ENCODE measurements around the gene TLK1. TPM values are rescaled to one million over a fixed set of nuclear protein-coding genes. Genes with fewer than 3 reads are reported as not detected.

The TLK1 gene
- total RNA-seq, 1 donor from 2014 or later = 50.2 TPM

DNA sequence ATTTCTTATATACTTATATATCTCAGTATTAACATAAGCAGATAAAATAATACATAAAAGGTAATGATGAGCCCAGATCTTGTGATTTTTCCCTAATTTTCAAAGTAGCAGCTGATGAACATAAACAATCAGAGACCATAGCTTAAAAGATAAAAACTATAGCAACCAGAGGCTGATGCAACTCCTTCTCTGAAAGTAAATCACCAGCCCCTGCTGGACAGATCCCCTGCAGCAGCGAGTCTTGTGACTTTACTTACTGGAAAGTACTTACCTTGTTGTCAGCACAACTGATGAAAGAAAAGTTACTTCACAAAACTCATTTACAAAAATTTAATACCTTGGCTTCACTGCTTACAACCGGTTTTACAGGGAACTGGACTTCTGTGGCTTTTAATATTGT lies 164.4 kb downstream of the TLK1 start:
- peaks cover 5% of the 10 kb centered on the region for H3K36me3 Mint-ChIP-seq (ENCODE audit: low read depth, unreplicated experiment)
- H3K27me3 ChIP-seq (ENCODE audit: insufficient read depth, low read length) = no peaks in the 10 kb centered on the region
- DNase-seq (ENCODE audit: low read depth) (no peak), FAIRE-seq (no peak)
- no peak overlapping the region for H3K4me2 ChIP-seq (ENCODE audit: low read length)
- TF ChIP-seq EZH2 (IDR thresholded peaks at IDR 0.05; ENCODE audit: insufficient read depth, low read length) = no peak
- TF ChIP-seq, protein P1, sequence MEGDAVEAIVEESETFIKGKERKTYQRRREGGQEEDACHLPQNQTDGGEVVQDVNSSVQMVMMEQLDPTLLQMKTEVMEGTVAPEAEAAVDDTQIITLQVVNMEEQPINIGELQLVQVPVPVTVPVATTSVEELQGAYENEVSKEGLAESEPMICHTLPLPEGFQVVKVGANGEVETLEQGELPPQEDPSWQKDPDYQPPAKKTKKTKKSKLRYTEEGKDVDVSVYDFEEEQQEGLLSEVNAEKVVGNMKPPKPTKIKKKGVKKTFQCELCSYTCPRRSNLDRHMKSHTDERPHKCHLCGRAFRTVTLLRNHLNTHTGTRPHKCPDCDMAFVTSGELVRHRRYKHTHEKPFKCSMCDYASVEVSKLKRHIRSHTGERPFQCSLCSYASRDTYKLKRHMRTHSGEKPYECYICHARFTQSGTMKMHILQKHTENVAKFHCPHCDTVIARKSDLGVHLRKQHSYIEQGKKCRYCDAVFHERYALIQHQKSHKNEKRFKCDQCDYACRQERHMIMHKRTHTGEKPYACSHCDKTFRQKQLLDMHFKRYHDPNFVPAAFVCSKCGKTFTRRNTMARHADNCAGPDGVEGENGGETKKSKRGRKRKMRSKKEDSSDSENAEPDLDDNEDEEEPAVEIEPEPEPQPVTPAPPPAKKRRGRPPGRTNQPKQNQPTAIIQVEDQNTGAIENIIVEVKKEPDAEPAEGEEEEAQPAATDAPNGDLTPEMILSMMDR (IDR thresholded peaks at IDR 0.05; ENCODE audit: insufficient read depth, low read depth, low read length) = no peak
- no peak overlapping the region for H3K9ac ChIP-seq (ENCODE audit: low read length)
- peaks cover 15% of the 10 kb centered on the region for H3K36me3 ChIP-seq (ENCODE audit: insufficient read depth, low read length)
- no peak overlapping the region for H3K4me3 ChIP-seq (ENCODE audit: insufficient read depth, low read depth, low read length)
- no peaks in the 10 kb centered on the region for H3K4me1 Mint-ChIP-seq (ENCODE audit: low read depth, unreplicated experiment)
- no peaks in the 10 kb centered on the region for H3K27me3 Mint-ChIP-seq (ENCODE audit: low read depth, unreplicated experiment)
- no peaks in the 10 kb centered on the region for H3K9me3 Mint-ChIP-seq (ENCODE audit: unreplicated experiment)
- H3K4me3 Mint-ChIP-seq (ENCODE audit: unreplicated experiment) = no peak overlapping the region
- H4K20me1 ChIP-seq (ENCODE audit: insufficient read depth, low read length) = peaks cover 4% of the 10 kb centered on the region
- H3K9me3 ChIP-seq (ENCODE audit: insufficient read depth, low read depth, low read length) = no peaks in the 10 kb centered on the region
- no peak overlapping the region for H3K27ac ChIP-seq (ENCODE audit: low read depth, low read length)
- no peak overlapping the region for H3K27ac Mint-ChIP-seq (ENCODE audit: unreplicated experiment)
- no peaks in the 10 kb centered on the region for H3K79me2 ChIP-seq (ENCODE audit: insufficient read depth, low read length)
- H3K4me1 ChIP-seq (ENCODE audit: insufficient read depth, low read length) = no peaks in the 10 kb centered on the region
- H2AFZ ChIP-seq (ENCODE audit: low read depth, low read length) = no peak overlapping the region

DNA sequence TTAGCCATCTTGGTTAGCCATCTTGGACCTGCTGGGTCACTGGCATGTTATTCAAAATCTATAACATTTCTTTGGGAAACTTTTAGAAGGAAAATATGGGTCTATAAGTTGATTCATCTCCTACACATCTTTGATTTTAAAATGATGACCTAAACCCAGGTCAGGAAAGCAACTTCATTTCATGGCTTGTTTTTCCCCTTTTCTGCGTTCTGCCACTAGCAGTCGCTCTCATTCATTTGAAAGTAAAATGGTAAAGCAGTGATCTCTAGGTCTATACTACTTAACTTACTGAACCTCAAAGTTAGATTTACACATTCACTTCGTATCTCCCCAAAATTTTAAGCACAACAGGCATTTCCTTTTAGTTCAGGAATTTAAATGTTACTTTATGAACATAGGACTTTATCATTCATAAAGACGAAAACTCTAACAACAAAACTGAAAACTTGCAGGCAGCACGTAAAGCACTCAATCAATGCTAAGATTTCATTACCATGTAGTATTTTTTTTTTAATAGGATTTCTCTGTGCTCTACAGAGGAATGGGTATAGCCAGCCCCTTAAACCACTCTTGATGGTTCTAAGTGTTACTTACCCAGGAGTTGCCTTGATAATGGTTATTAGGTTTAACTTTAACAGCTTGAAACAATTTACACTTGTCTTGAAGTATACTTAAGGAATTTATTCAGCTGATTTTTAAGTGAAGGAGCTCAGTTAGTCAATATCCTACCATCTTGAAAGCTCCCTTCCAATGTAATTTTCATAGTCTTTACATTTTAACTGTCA lies 169.1 kb downstream of the TLK1 start:
- H3K79me2 ChIP-seq (ENCODE audit: insufficient read depth, low read length) = no peaks in the 10 kb centered on the region
- H3K36me3 ChIP-seq (ENCODE audit: insufficient read depth, low read length) = peaks cover 7% of the 10 kb centered on the region
- Mint-ChIP-seq H3K4me3 (ENCODE audit: unreplicated experiment) (no peak overlapping the region), H3K9me3 (ENCODE audit: unreplicated experiment) (no peaks in the 10 kb centered on the region), H3K27ac (ENCODE audit: unreplicated experiment) (no peak overlapping the region), H3K4me1 (ENCODE audit: low read depth, unreplicated experiment) (no peaks in the 10 kb centered on the region), H3K36me3 (ENCODE audit: low read depth, unreplicated experiment) (peaks cover 7% of the 10 kb centered on the region), H3K27me3 (ENCODE audit: low read depth, unreplicated experiment) (no peaks in the 10 kb centered on the region)
- no peaks in the 10 kb centered on the region for H3K27me3 ChIP-seq (ENCODE audit: insufficient read depth, low read length)
- H3K9ac ChIP-seq (ENCODE audit: low read length) = no peak overlapping the region
- no peak overlapping the region for H2AFZ ChIP-seq (ENCODE audit: low read depth, low read length)
- TF ChIP-seq EZH2 (IDR thresholded peaks at IDR 0.05; ENCODE audit: insufficient read depth, low read length) = no peak
- TF ChIP-seq, protein P1 (IDR thresholded peaks at IDR 0.05; ENCODE audit: insufficient read depth, low read depth, low read length) = no peak
- no peak overlapping the region for H3K4me2 ChIP-seq (ENCODE audit: low read length)
- no peaks in the 10 kb centered on the region for H3K4me1 ChIP-seq (ENCODE audit: insufficient read depth, low read length)
- H3K27ac ChIP-seq (ENCODE audit: low read depth, low read length) = no peak overlapping the region
- DNase-seq (ENCODE audit: low read depth) (no peak), FAIRE-seq (peak; percentile 41)
- H3K4me3 ChIP-seq (ENCODE audit: insufficient read depth, low read depth, low read length) = no peak overlapping the region
- no peaks in the 10 kb centered on the region for H4K20me1 ChIP-seq (ENCODE audit: insufficient read depth, low read length)
- no peaks in the 10 kb centered on the region for H3K9me3 ChIP-seq (ENCODE audit: insufficient read depth, low read depth, low read length)

Measured in astrocyte (in vitro differentiated cells and primary cell).